OCI-LY7 (cell line): ENCODE data around the gene SAMMSON.

Experiments
- EZH2phosphoT487 ChIP-seq: fragments of 200-600 bp; sonication (generic); IDR thresholded peaks from 2 replicates; pipeline ENCODE4 v1.6.1; 2018; ENCODE audit warnings: low read depth, borderline replicate concordance, mild to moderate bottlenecking, mixed run types, antibody characterized with exemption, low read length, moderate library complexity, mixed read lengths
- TF ChIP-seq, protein P1 (sequence below): fragments of 200-600 bp; sonication (generic); conservative IDR thresholded peaks from 2 replicates; pipeline ENCODE4 v1.5.1; 2014; ENCODE audit warnings: mild to moderate bottlenecking, antibody characterized with exemption, low read length, moderate library complexity, mixed read lengths

DNA sequence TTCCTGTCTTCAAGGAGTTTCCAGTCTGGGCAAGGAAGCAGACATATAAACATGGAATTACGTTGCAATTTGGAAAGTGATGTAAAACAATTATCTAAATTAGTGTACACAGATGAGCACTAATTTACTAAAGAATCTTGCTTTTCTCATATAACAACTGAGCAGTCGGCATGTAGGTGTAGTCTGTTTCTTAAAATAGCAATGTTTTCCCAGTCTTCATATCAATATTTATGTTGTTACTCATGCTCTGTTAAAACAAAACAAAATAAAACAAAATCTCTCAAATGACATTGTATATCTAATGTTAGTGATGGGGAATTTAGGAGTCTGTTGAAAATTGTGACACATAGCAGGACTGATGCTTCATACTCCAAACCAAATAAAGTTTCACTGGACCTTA, 75.6 kb downstream of the SAMMSON start:
- TF ChIP-seq, protein P1, sequence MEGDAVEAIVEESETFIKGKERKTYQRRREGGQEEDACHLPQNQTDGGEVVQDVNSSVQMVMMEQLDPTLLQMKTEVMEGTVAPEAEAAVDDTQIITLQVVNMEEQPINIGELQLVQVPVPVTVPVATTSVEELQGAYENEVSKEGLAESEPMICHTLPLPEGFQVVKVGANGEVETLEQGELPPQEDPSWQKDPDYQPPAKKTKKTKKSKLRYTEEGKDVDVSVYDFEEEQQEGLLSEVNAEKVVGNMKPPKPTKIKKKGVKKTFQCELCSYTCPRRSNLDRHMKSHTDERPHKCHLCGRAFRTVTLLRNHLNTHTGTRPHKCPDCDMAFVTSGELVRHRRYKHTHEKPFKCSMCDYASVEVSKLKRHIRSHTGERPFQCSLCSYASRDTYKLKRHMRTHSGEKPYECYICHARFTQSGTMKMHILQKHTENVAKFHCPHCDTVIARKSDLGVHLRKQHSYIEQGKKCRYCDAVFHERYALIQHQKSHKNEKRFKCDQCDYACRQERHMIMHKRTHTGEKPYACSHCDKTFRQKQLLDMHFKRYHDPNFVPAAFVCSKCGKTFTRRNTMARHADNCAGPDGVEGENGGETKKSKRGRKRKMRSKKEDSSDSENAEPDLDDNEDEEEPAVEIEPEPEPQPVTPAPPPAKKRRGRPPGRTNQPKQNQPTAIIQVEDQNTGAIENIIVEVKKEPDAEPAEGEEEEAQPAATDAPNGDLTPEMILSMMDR = no peak
- TF ChIP-seq EZH2phosphoT487 = no peak
